ENCODE data around the gene REXO5. TPM values are rescaled to one million over a fixed set of nuclear protein-coding genes. Genes with fewer than 3 reads are reported as not detected.

Gene REXO5
- total RNA-seq, 2 donors from 2014 or later: 2.9 to 10.9 TPM

- H3K36me3 ChIP-seq: no peaks in the 10 kb centered on the region
- intact Hi-C loops (cut with DNase I): no loop called here
- H3K27me3 ChIP-seq: no peaks in the 10 kb centered on the region
- H3K27ac ChIP-seq: no peak overlapping the region
- H3K9me3 ChIP-seq: no peaks in the 10 kb centered on the region
- TF ChIP-seq, protein P1, sequence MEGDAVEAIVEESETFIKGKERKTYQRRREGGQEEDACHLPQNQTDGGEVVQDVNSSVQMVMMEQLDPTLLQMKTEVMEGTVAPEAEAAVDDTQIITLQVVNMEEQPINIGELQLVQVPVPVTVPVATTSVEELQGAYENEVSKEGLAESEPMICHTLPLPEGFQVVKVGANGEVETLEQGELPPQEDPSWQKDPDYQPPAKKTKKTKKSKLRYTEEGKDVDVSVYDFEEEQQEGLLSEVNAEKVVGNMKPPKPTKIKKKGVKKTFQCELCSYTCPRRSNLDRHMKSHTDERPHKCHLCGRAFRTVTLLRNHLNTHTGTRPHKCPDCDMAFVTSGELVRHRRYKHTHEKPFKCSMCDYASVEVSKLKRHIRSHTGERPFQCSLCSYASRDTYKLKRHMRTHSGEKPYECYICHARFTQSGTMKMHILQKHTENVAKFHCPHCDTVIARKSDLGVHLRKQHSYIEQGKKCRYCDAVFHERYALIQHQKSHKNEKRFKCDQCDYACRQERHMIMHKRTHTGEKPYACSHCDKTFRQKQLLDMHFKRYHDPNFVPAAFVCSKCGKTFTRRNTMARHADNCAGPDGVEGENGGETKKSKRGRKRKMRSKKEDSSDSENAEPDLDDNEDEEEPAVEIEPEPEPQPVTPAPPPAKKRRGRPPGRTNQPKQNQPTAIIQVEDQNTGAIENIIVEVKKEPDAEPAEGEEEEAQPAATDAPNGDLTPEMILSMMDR (IDR thresholded peaks at IDR 0.05): no peak
- no peaks in the 10 kb centered on the region for H3K4me1 ChIP-seq
- no peak overlapping the region for H3K4me3 ChIP-seq
- no peak overlapping the region for H3K9ac ChIP-seq (ENCODE audit: low read depth in 2 of 2, low read length in 2 of 2)
- DNase-seq: no peak
Observed at GRCh38 chr16:20768818-20769217, 37.5 kb upstream of the REXO5 start.

- no peak overlapping the region for H3K27ac ChIP-seq
- intact Hi-C loops (cut with DNase I): no loop called here
- no peaks in the 10 kb centered on the region for H3K4me1 ChIP-seq
- no peaks in the 10 kb centered on the region for H3K27me3 ChIP-seq
- H3K4me3 ChIP-seq: no peak overlapping the region
- H3K36me3 ChIP-seq: no peaks in the 10 kb centered on the region
- TF ChIP-seq, protein P1 (IDR thresholded peaks at IDR 0.05): no peak
- H3K9ac ChIP-seq (ENCODE audit: low read depth in 2 of 2, low read length in 2 of 2): no peak overlapping the region
- no peak for DNase-seq
- H3K9me3 ChIP-seq: no peaks in the 10 kb centered on the region
Observed at GRCh38 chr16:20773679-20774078, 32.6 kb upstream of the REXO5 start.

GRCh38 chr16:20774703-20775362 is 31.5 kb upstream of the REXO5 start:
- Histone ChIP-seq H3K36me3 (no peaks in the 10 kb centered on the region), H3K4me1 (no peaks in the 10 kb centered on the region), H3K9ac (ENCODE audit: low read depth in 2 of 2, low read length in 2 of 2) (no peak overlapping the region), H3K9me3 (no peaks in the 10 kb centered on the region), H3K4me3 (no peak overlapping the region), H3K27ac (no peak overlapping the region), H3K27me3 (no peaks in the 10 kb centered on the region)
- intact Hi-C loops (cut with DNase I): no loop called here
- DNase-seq: peak; percentile 78
- TF ChIP-seq, protein P1 (IDR thresholded peaks at IDR 0.05): peak; percentile 61

- intact Hi-C loops (cut with DNase I): no loop called here
- Histone ChIP-seq H3K27ac (no peak overlapping the region), H3K4me1 (no peaks in the 10 kb centered on the region), H3K9ac (ENCODE audit: low read depth in 2 of 2, low read length in 2 of 2) (no peak overlapping the region), H3K27me3 (no peaks in the 10 kb centered on the region), H3K9me3 (no peaks in the 10 kb centered on the region), H3K4me3 (no peak overlapping the region), H3K36me3 (no peaks in the 10 kb centered on the region)
- no peak for DNase-seq
- TF ChIP-seq, protein P1 (IDR thresholded peaks at IDR 0.05): no peak
Observed at GRCh38 chr16:20781697-20782096, 24.6 kb upstream of the REXO5 start.

DNA sequence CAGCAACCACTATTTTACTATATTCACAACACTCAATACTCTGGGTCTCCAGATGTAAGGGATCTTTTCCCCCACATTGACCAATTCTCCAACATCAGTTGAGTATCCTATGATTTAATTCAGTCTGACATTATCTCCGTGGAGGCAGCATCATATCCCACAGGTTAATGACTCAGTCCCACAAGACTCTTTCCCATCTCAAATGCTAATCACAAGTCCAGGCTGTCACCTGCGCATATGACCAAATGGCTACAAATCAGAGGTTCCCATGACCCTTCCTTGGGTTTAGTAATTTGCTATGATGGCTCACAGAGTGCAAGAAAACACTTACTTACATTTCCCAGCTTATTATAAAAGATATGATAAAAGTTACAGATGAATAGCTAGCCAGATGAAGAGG is 23.9 kb upstream of the REXO5 start:
- Histone ChIP-seq H3K4me1 (no peaks in the 10 kb centered on the region), H3K27ac (no peak overlapping the region), H3K9ac (ENCODE audit: low read depth in 2 of 2, low read length in 2 of 2) (no peak overlapping the region), H3K9me3 (no peaks in the 10 kb centered on the region), H3K4me3 (no peak overlapping the region), H3K36me3 (no peaks in the 10 kb centered on the region), H3K27me3 (no peaks in the 10 kb centered on the region)
- DNase-seq: no peak
- intact Hi-C loops (cut with DNase I): no loop called here
- TF ChIP-seq, protein P1 (IDR thresholded peaks at IDR 0.05): no peak
